Natural killer cell (primary cell): ENCODE results near the gene C2orf66. TPM values are rescaled to one million over a fixed set of nuclear protein-coding genes. Genes with fewer than 3 reads are reported as not detected.

Source experiments
- ATAC-seq, 3 donors: fragments of 150-1000 bp in 2 of 3; fragments of 200-7000 bp in 1 of 3; cut with Tn5 transposase; 1 replicate in 1 of 3; 2 replicates in 2 of 3; pipeline ENCODE4 v1.10.0; 2021; ENCODE audit warnings: mild to moderate bottlenecking in 2 of 3, moderate library complexity in 2 of 3
- DNase-seq, 2 donors: peaks; one replicate each; pipeline versions ENCODE4 v3.0.0 to v3.0.0-alpha.2; 2013 to 2021; ENCODE audit warnings: mixed read lengths in 1 of 2
- H3K27ac ChIP-seq: one replicate; pipeline ENCODE4 v1.5.1; 2013; ENCODE audit warnings: mild to moderate bottlenecking, low read length
- H3K27me3 ChIP-seq: one replicate; pipeline ENCODE4 v1.6.1; 2013; ENCODE audit warnings: low read length; ENCODE audit not compliant: control insufficient read depth, insufficient read depth
- H3K36me3 ChIP-seq: one replicate; pipeline ENCODE4 v1.6.1; 2013; ENCODE audit warnings: low read length; ENCODE audit not compliant: control insufficient read depth, insufficient read depth
- H3K4me1 ChIP-seq: one replicate; pipeline ENCODE4 v1.6.1; 2013; ENCODE audit warnings: low read length; ENCODE audit not compliant: control insufficient read depth, insufficient read depth
- H3K4me3 ChIP-seq: one replicate; pipeline ENCODE4 v1.5.1; 2013; ENCODE audit warnings: low read length
- H3K9me3 ChIP-seq: one replicate; pipeline ENCODE4 v1.6.1; 2013; ENCODE audit warnings: low read length; ENCODE audit not compliant: control insufficient read depth, insufficient read depth
- H3K27ac Mint-ChIP-seq, 2 donors: one replicate each; pipeline ENCODE4 v1.8.0; 2022; ENCODE audit warnings: mild to moderate bottlenecking in 2 of 2, mixed read lengths in 2 of 2, moderate library complexity in 1 of 2
- H3K27me3 Mint-ChIP-seq, 2 donors: one replicate each; pipeline ENCODE4 v1.8.0; 2022; ENCODE audit warnings: low read depth in 2 of 2, mixed read lengths in 2 of 2
- H3K36me3 Mint-ChIP-seq: one replicate; pipeline ENCODE4 v1.8.0; 2022; ENCODE audit warnings: mixed read lengths
- H3K4me1 Mint-ChIP-seq, 2 donors: one replicate each; pipeline ENCODE4 v1.8.0; 2022; ENCODE audit warnings: mixed read lengths in 2 of 2
- H3K4me3 Mint-ChIP-seq: one replicate; pipeline ENCODE4 v1.8.0; 2022; ENCODE audit warnings: mild to moderate bottlenecking, moderate library complexity, mixed read lengths
- H3K9me3 Mint-ChIP-seq, 2 donors: one replicate each; pipeline ENCODE4 v1.8.0; 2022; ENCODE audit warnings: mixed read lengths in 2 of 2
- WGBS: methylation state at CpG from one replicate; pipeline ENCODE4 v1.1.7; 2013; ENCODE audit warnings: missing lambda C conversion rate; ENCODE audit not compliant: insufficient coverage; 5-methylcytosine and 5-hydroxymethylcytosine counted together
- intact Hi-C: fragments of 100-400 bp; cut with micrococcal nuclease; formaldehyde crosslinking; loops from one replicate; pipeline ENCODE4 v1.14.2; 2022
- total RNA-seq, 4 donors: library from RNA; stranded (reverse); fragments of 120-200 nt in 1 of 4; gene quantifications; one replicate each; pipeline versions ENCODE4 v1.2.3 to v1.2.4, GENCODE V29; 2013 to 2022
- TF ChIP-seq, protein P1 (sequence below): fragments of 200-600 bp; IDR thresholded peaks from one replicate; pipeline ENCODE4 v1.8.0; 2022; ENCODE audit warnings: antibody characterized with exemption

The C2orf66 gene
- total RNA-seq, 3 donors from 2014 or later (not counting 1 experiment from before 2014, with no cell fraction given): not detected

DNA sequence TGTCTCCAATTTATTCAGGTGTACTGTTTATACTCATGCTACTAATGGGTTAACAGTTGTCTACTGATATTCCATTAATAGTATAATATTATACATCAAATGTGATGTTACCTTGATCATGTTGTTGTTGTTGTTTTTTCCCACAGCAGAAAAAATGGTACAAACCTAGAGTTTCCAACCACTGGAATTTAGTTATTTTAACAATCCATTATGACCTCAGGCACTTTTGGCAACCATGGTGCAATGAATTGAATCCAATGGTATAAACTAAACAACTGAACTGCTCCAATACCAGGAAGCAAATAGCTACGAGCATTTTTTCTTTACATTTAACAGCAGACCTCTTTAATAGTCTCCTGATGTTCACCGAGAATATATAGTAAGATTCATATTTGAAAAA is 31.0 kb upstream of the C2orf66 start:
- Mint-ChIP-seq H3K27me3 (no peaks in the 10 kb centered on the region), H3K27ac (no peak overlapping the region), H3K4me3 (no peak overlapping the region), H3K4me1 (peaks cover 0 to under 1% of the 10 kb centered on the region in 2 donors), H3K9me3 (no peaks in the 10 kb centered on the region), H3K36me3 (no peaks in the 10 kb centered on the region)
- ATAC-seq: no peak
- TF ChIP-seq, protein P1, sequence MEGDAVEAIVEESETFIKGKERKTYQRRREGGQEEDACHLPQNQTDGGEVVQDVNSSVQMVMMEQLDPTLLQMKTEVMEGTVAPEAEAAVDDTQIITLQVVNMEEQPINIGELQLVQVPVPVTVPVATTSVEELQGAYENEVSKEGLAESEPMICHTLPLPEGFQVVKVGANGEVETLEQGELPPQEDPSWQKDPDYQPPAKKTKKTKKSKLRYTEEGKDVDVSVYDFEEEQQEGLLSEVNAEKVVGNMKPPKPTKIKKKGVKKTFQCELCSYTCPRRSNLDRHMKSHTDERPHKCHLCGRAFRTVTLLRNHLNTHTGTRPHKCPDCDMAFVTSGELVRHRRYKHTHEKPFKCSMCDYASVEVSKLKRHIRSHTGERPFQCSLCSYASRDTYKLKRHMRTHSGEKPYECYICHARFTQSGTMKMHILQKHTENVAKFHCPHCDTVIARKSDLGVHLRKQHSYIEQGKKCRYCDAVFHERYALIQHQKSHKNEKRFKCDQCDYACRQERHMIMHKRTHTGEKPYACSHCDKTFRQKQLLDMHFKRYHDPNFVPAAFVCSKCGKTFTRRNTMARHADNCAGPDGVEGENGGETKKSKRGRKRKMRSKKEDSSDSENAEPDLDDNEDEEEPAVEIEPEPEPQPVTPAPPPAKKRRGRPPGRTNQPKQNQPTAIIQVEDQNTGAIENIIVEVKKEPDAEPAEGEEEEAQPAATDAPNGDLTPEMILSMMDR: no peak
- Histone ChIP-seq H3K36me3 (no peaks in the 10 kb centered on the region), H3K9me3 (no peaks in the 10 kb centered on the region), H3K27ac (no peak overlapping the region), H3K4me3 (no peak overlapping the region), H3K27me3 (no peaks in the 10 kb centered on the region), H3K4me1 (no peaks in the 10 kb centered on the region)
- no peak for DNase-seq
- WGBS: no CpG with 5 or more reads among the region's 2 CpGs
- intact Hi-C loops: no loop called here

DNA sequence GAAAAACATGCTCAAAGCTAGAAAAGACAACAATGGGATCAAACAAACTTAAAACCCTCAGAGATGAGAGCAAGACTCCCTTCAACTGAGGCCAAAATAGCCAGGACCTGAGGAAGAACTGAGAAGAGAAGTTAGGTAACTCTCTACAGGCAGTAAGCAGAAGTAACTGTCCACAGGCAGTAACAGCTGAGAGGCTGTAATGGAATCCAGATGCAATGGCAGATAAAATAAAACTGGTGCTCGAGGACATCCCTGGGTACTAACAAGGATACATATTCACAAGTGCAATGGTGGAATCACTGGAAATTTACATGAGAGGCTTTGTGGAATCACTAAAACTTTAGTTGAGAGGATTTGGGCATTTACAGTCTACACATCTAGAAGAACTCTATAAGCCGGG is 30.4 kb upstream of the C2orf66 start:
- no peaks in the 10 kb centered on the region for H3K27me3 Mint-ChIP-seq
- Histone ChIP-seq H3K27me3 (no peaks in the 10 kb centered on the region), H3K4me3 (no peak overlapping the region), H3K27ac (no peak overlapping the region), H3K4me1 (no peaks in the 10 kb centered on the region), H3K36me3 (no peaks in the 10 kb centered on the region), H3K9me3 (no peaks in the 10 kb centered on the region)
- 97% methylated on average over 2 of the region's 2 CpGs for WGBS
- intact Hi-C loops: no loop called here
- H3K4me3 Mint-ChIP-seq: no peak overlapping the region
- no peaks in the 10 kb centered on the region for H3K9me3 Mint-ChIP-seq
- H3K4me1 Mint-ChIP-seq: no peaks in the 10 kb centered on the region
- H3K36me3 Mint-ChIP-seq: no peaks in the 10 kb centered on the region
- DNase-seq (no peak), ATAC-seq (no peak)
- H3K27ac Mint-ChIP-seq: no peak overlapping the region
- TF ChIP-seq, protein P1: no peak

DNA sequence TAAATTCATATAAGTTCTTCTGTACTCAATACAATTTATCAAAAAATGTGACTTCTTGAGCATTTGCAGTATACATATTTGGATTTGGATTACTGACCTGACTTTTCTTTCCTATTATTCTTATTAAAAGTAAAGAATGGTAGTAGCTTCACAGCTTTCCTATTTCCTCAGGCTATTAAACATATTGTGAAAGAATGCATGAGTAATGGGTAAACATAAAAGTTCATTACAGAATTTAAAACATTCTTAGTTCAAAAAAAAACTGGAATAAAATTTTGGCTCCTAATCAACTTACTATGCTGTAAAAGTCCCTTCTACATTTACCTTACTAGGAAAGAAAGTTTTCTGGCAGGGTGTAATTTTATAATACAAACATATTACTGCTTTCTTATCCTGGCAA is 27.3 kb upstream of the C2orf66 start:
- intact Hi-C loops: no loop called here
- Mint-ChIP-seq H3K27ac (no peak overlapping the region), H3K4me1 (no peaks in the 10 kb centered on the region), H3K36me3 (no peaks in the 10 kb centered on the region), H3K27me3 (no peaks in the 10 kb centered on the region), H3K9me3 (no peaks in the 10 kb centered on the region), H3K4me3 (no peak overlapping the region)
- H3K4me3 ChIP-seq: no peak overlapping the region
- H3K27ac ChIP-seq: no peak overlapping the region
- no peaks in the 10 kb centered on the region for H3K36me3 ChIP-seq
- ATAC-seq: no peak
- H3K9me3 ChIP-seq: no peaks in the 10 kb centered on the region
- no peaks in the 10 kb centered on the region for H3K27me3 ChIP-seq
- DNase-seq: no peak
- no peaks in the 10 kb centered on the region for H3K4me1 ChIP-seq
- TF ChIP-seq, protein P1: no peak

DNA sequence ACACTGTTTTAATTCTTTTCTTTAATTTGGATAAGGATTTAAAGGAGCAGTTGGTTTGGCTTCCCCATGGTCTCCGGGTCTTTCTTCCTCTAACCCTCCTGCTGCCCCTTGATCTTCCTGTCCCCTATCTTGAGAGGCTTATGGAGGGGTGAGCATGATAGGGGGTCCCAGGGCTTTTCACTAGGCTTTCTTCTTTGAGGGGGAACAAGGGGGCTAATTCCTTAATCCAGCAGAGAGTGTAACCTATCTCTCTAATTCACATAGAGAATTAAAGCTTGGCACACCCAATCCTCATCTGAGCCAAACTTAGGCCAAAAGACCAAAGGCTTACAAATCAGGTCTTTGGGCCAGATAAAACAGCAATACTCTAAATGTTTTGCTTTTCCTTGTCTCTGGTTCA is 21.5 kb upstream of the C2orf66 start:
- TF ChIP-seq, protein P1: no peak
- WGBS: no CpG with 5 or more reads among the region's 1 CpG
- no peaks in the 10 kb centered on the region for H3K36me3 Mint-ChIP-seq
- Histone ChIP-seq H3K27ac (no peak overlapping the region), H3K36me3 (no peaks in the 10 kb centered on the region), H3K9me3 (no peaks in the 10 kb centered on the region), H3K4me3 (no peak overlapping the region), H3K27me3 (no peaks in the 10 kb centered on the region), H3K4me1 (no peaks in the 10 kb centered on the region)
- no peaks in the 10 kb centered on the region for H3K4me1 Mint-ChIP-seq
- DNase-seq (no peak), ATAC-seq (no peak)
- peaks cover 3 to 15% of the 10 kb centered on the region in 2 donors for H3K27me3 Mint-ChIP-seq
- no peaks in the 10 kb centered on the region for H3K9me3 Mint-ChIP-seq
- H3K4me3 Mint-ChIP-seq: no peak overlapping the region
- intact Hi-C loops: no loop called here
- no peak overlapping the region for H3K27ac Mint-ChIP-seq
